Measurements from ENCODE around the gene SHROOM1.

DNA sequence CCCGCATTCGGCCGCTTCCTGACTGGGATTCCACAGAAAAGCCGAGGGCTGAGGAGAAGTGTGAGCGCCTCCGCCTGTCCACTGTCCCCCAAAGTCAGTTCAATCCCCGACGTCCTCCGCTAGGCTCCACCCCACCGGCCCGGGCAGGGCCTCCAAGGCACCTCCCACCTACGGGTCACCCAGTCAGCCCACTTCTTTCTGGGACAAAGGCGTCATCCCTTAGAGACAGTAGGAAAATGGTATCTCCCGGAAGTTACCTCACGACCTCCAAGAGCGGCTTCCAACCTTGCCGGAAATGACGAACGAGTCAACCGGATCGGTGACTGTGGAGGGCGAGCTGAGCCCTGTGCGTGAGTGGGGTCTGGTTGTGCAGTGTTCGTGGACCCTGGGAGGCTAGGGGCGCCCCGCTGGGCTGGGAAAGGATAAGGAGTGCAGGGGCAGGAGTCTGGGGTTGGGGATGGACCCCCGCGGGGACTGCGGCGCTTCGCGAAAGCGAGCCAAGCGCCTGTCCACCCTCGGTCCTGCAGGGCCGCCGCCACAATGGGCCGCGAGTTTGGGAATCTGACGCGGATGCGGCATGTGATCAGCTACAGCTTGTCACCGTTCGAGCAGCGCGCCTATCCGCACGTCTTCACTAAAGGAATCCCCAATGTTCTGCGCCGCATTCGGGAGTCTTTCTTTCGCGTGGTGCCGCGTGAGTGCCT, 36.0 kb upstream of the SHROOM1 start, which contains the start of the genes GDF9 and UQCRQ:
- TF ChIP-seq ZNF274 (IDR thresholded peaks at IDR 0.05; ENCODE audit: low read depth, low read length) (no peak), YY1 (IDR thresholded peaks at IDR 0.05; ENCODE audit: insufficient read depth, insufficient read length) (no peak)
